IMR-90 (cell line): ENCODE data around the gene HYAL3. TPM values are rescaled to one million over a fixed set of nuclear protein-coding genes. Genes with fewer than 3 reads are reported as not detected.

ENCODE experiments used
- ATAC-seq: fragments of 200-7000 bp; cut with Tn5 transposase; 2 replicates; pipeline ENCODE4 v1.9.1; 2020; ENCODE audit warnings: low read depth, mild to moderate bottlenecking, moderate library complexity
- BruUV-seq: library from RNA; stranded (reverse); fragments of 400-500 nt; replicated peaks from 2 replicates; lab custom pipeline; 2021; lab: Mats Ljungman, UMichigan
- CTCF ChIA-PET: fragments of 300-600 bp; formaldehyde crosslinking; extraction: SDS; loops from one replicate; lab custom pipeline; 2021; ENCODE audit warnings: antibody characterized with exemption; lab: Yijun Ruan, JAX
- POLR2A ChIA-PET: fragments of 300-600 bp; sonication (Branson Sonifier 250); formaldehyde crosslinking; loops from one replicate; lab custom pipeline; 2022; ENCODE audit warnings: antibody characterized with exemption; ENCODE audit not compliant: unreplicated experiment; lab: Charles Lee
- DNase-seq: peaks from one replicate; pipeline ENCODE4 v3.0.0; 2013
- H2AFZ ChIP-seq: replicated peaks from 2 replicates; pipeline ENCODE3; 2013; ENCODE audit warnings: low read length, mild to moderate bottlenecking; ENCODE audit not compliant: poor library complexity
- H2AK5ac ChIP-seq: 2 replicates; pipeline ENCODE4 v1.6.1; 2013; ENCODE audit warnings: low read depth, low read length, inconsistent platforms
- H2AK9ac ChIP-seq: replicated peaks from 2 replicates; pipeline ENCODE3; 2013; ENCODE audit warnings: mild to moderate bottlenecking, low read depth, low read length, moderate library complexity; ENCODE audit not compliant: poor library complexity
- H2BK120ac ChIP-seq: 2 replicates; pipeline ENCODE4 v1.6.1; 2013; ENCODE audit warnings: low read depth, low read length, inconsistent platforms
- H2BK15ac ChIP-seq: 3 replicates; pipeline ENCODE4 v1.6.1; 2013; ENCODE audit warnings: low read depth, low read length, inconsistent platforms
- H2BK20ac ChIP-seq: 2 replicates; pipeline ENCODE4 v1.6.1; 2013; ENCODE audit warnings: low read depth, mild to moderate bottlenecking, inconsistent platforms, low read length, moderate library complexity
- H2BK5ac ChIP-seq: 2 replicates; pipeline ENCODE4 v1.6.1; 2013; ENCODE audit warnings: mild to moderate bottlenecking, low read depth, low read length, inconsistent platforms; ENCODE audit not compliant: poor library complexity, severe bottlenecking
- H3K14ac ChIP-seq: replicated peaks from 2 replicates; pipeline ENCODE4 v1.6.1; 2013; ENCODE audit warnings: low read depth, low read length, inconsistent platforms
- H3K18ac ChIP-seq: 2 replicates; pipeline ENCODE4 v1.6.1; 2013; ENCODE audit warnings: low read depth, low read length, control low read depth
- H3K23ac ChIP-seq: 2 replicates; pipeline ENCODE4 v1.6.1; 2013; ENCODE audit warnings: low read depth, low read length, inconsistent platforms
- H3K27ac ChIP-seq: 2 replicates; pipeline ENCODE4 v1.5.1; 2013; ENCODE audit warnings: mild to moderate bottlenecking, control low read depth, low read length; ENCODE audit not compliant: insufficient read depth
- H3K27me3 ChIP-seq: 2 replicates; pipeline ENCODE4 v1.6.1; 2013; ENCODE audit warnings: low read length; ENCODE audit not compliant: control insufficient read depth, insufficient read depth
- H3K36me3 ChIP-seq: 2 replicates; pipeline ENCODE4 v1.6.1; 2013; ENCODE audit warnings: low read length, mixed read lengths; ENCODE audit not compliant: control insufficient read depth, insufficient read depth
- H3K4ac ChIP-seq: 2 replicates; pipeline ENCODE4 v1.6.1; 2013; ENCODE audit warnings: low read depth, low read length, inconsistent platforms
- H3K4me1 ChIP-seq: 2 replicates; pipeline ENCODE4 v1.6.1; 2013; ENCODE audit warnings: low read length, mixed read lengths; ENCODE audit not compliant: control insufficient read depth, insufficient read depth
- H3K4me2 ChIP-seq: 2 replicates; pipeline ENCODE4 v1.6.1; 2013; ENCODE audit warnings: low read depth, mild to moderate bottlenecking, control low read depth, low read length, moderate library complexity
- H3K4me3 ChIP-seq: 2 replicates; pipeline ENCODE4 v1.5.1; 2013; ENCODE audit warnings: low read depth, mild to moderate bottlenecking, control low read depth, low read length, moderate library complexity; ENCODE audit not compliant: insufficient read depth
- H3K56ac ChIP-seq: 2 replicates; pipeline ENCODE4 v1.6.1; 2013; ENCODE audit warnings: low read length, inconsistent platforms; ENCODE audit not compliant: insufficient read depth; ENCODE audit errors: extremely low read depth
- H3K79me1 ChIP-seq, 2 experiments: 2 replicates each; pipeline ENCODE4 v1.6.1; 2013; ENCODE audit warnings: low read length in 2 of 2, inconsistent platforms in 1 of 2, low read depth in 1 of 2
- H3K9ac ChIP-seq: 2 replicates; pipeline ENCODE4 v1.6.1; 2013; ENCODE audit warnings: low read depth, low read length, control low read depth
- H3K9me1 ChIP-seq: 2 replicates; pipeline ENCODE4 v1.6.1; 2013; ENCODE audit warnings: low read length, inconsistent platforms; ENCODE audit not compliant: insufficient read depth
- H3K9me3 ChIP-seq: 2 replicates; pipeline ENCODE4 v1.6.1; 2013; ENCODE audit warnings: low read length; ENCODE audit not compliant: control insufficient read depth, insufficient read depth
- H4K20me1 ChIP-seq: 2 replicates; pipeline ENCODE4 v1.6.1; 2013; ENCODE audit warnings: low read length, inconsistent platforms; ENCODE audit not compliant: insufficient read depth
- H4K5ac ChIP-seq: 2 replicates; pipeline ENCODE4 v1.6.1; 2013; ENCODE audit warnings: mild to moderate bottlenecking, low read depth, low read length, control low read depth
- H4K8ac ChIP-seq, 2 experiments: 2 replicates each; pipeline ENCODE4 v1.6.1; 2013; ENCODE audit warnings: low read depth in 2 of 2, low read length in 2 of 2, control low read depth in 1 of 2, inconsistent platforms in 1 of 2
- H4K91ac ChIP-seq: 2 replicates; pipeline ENCODE4 v1.6.1; 2013; ENCODE audit warnings: low read depth, low read length, inconsistent platforms; ENCODE audit not compliant: insufficient read depth
- CHD1 ChIP-seq: IDR thresholded peaks from 2 replicates; pipeline ENCODE4 v1.6.1; 2012; ENCODE audit warnings: low read depth, low read length, improper control_type of control experiment
- MAFK ChIP-seq: IDR thresholded peaks from 2 replicates; pipeline ENCODE4 v1.6.1; 2012; ENCODE audit warnings: low read depth, low read length, improper control_type of control experiment
- NFE2L2 ChIP-seq: fragments of 150-350 bp; IDR thresholded peaks from 2 replicates; pipeline ENCODE4 v1.6.1; 2016; ENCODE audit warnings: low read depth, mild to moderate bottlenecking, low read length
- WGBS, 2 experiments: methylation state at CpG; one replicate each; pipeline versions ENCODE4 v1.1.5 to v1.1.7; 2013; ENCODE audit warnings: missing lambda C conversion rate in 2 of 2; ENCODE audit not compliant: insufficient read length in 1 of 2; ENCODE audit errors: extremely low coverage in 2 of 2; 5-methylcytosine and 5-hydroxymethylcytosine counted together
- dilution Hi-C: fragments of 300-500 bp; cut with HindIII; formaldehyde crosslinking; loops from one replicate; pipeline ENCODE4 v1.14.3; 2018; ENCODE audit warnings: low sequenced_read_pairs; ENCODE audit not compliant: unreplicated experiment
- in situ Hi-C: fragments of 300-500 bp; cut with MboI; formaldehyde crosslinking; loops from 3 replicates; pipeline ENCODE4 v1.14.3; 2019; ENCODE audit warnings: low sequenced_read_pairs, inconsistent platforms, mixed read lengths
- intact Hi-C: fragments of 100-400 bp; cut with micrococcal nuclease; formaldehyde crosslinking; loops from 2 replicates; pipeline ENCODE4 v1.10.0; 2022
- polyA plus RNA-seq, 3 experiments: library from polyadenylated mRNA; depleted of rRNA; stranded (reverse); fragments of >200 nt; gene quantifications; 2 replicates each; pipeline ENCODE4 v1.2.3, GENCODE V29; 2012; ENCODE audit warnings: low replicate concordance in 1 of 3
- total RNA-seq: library from RNA; depleted of rRNA; stranded (reverse); fragments of >200 nt; gene quantifications from 2 replicates; pipeline ENCODE4 v1.2.3, GENCODE V29; 2012

Gene HYAL3
- total and polyA plus RNA-seq, 2 of the 4 experiments (the other 2 are of a cell fraction), result 2.7 to 5.7 TPM

GRCh38 chr3:50319894-50320625 is 20.9 kb upstream of the HYAL3 start (continued):
- TF ChIP-seq MAFK, result no peak
- TF ChIP-seq NFE2L2, result no peak

- no TSS peak for BruUV-seq
- H3K14ac ChIP-seq, result no peak overlapping the region
- TF ChIP-seq CHD1, result no peak
- peak overlapping the region; percentile 6 for H2AK9ac ChIP-seq
- no peak overlapping the region for H2BK20ac ChIP-seq
- H3K9ac ChIP-seq, result no peak overlapping the region
- intact Hi-C loops, result no loop called here
- no peak overlapping the region for H4K5ac ChIP-seq
- in situ Hi-C loops, result no loop called here
- H3K56ac ChIP-seq, result no peak overlapping the region
- H4K20me1 ChIP-seq, result 0 out of 2 replicates have a peak, but pooled peaks cover 18% of the 10 kb centered on the region
- no peak overlapping the region for H2AK5ac ChIP-seq
- H4K8ac ChIP-seq, result no peak overlapping the region
- peaks cover 25% of the 10 kb centered on the region for H3K4me1 ChIP-seq
- H3K36me3 ChIP-seq, result peaks cover 38% of the 10 kb centered on the region
- no peak overlapping the region for H2BK120ac ChIP-seq
- no peak overlapping the region for H3K27ac ChIP-seq
- POLR2A ChIA-PET, result interaction anchor here (0.6 kb wide), 1 partner anchor 396 kb away, joined by 5 read pairs; no protein-coding TSS in a partner anchor
- H3K4ac ChIP-seq, result no peak overlapping the region
- no peak overlapping the region for H3K4me2 ChIP-seq
- no peak overlapping the region for H4K91ac ChIP-seq
- H2BK5ac ChIP-seq, result no peak overlapping the region
- peaks cover 29 to 59% of the 10 kb centered on the region in 2 experiments for H3K79me1 ChIP-seq
- H2AFZ ChIP-seq, result peak overlapping the region; percentile 6
- H3K9me1 ChIP-seq, result peaks cover 23% of the 10 kb centered on the region
- DNase-seq (no peak), ATAC-seq (no peak)
- dilution Hi-C loops, result no loop called here
- H3K18ac ChIP-seq, result no peak overlapping the region
- H3K4me3 ChIP-seq, result no peak overlapping the region
- no peaks in the 10 kb centered on the region for H3K9me3 ChIP-seq
- no peaks in the 10 kb centered on the region for H3K27me3 ChIP-seq
- WGBS, 2 experiments, result 95% methylated on average over 9 of the region's 16 CpGs; no CpG with 5 or more reads in 1 of the 2 experiments
- CTCF ChIA-PET, result no interaction called here
- no peak overlapping the region for H2BK15ac ChIP-seq
- no peak overlapping the region for H3K23ac ChIP-seq
Observed at GRCh38 chr3:50319181-50319893, 20.1 kb upstream of the HYAL3 start.
